ELR (cell line): ENCODE measurements around the gene IFIT5.
"Not testable (repeated sequence)": the region's sequence is repeated elsewhere in the genome, so short reads cannot be mapped to it uniquely, and the experiment has no call there.

Experiments
- DNase-seq: peaks from one replicate; pipeline ENCODE4 v3.0.0-alpha.2; 2015; ENCODE audit warnings: low read depth

IFIT5 gene

DNA sequence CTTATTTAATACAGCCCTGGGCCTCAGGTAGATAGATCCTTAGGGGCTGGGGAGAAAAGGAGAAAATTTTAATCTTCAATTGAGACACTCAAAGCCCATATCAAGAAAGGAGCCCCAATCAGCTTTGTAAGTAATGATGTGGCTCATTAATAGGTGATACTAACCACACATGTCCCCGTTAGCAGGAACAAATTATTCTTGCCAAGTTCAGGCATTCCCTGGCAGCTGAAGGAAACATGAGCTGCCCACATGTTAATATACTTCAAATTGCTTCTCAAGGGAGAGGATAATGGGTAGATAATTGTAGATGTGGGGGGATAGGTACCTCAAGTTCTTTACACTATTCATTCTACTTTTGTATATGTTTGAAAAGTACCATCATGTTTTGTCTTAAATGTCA is 14.5 kb downstream of the IFIT5 start:
- no peak for DNase-seq

DNA sequence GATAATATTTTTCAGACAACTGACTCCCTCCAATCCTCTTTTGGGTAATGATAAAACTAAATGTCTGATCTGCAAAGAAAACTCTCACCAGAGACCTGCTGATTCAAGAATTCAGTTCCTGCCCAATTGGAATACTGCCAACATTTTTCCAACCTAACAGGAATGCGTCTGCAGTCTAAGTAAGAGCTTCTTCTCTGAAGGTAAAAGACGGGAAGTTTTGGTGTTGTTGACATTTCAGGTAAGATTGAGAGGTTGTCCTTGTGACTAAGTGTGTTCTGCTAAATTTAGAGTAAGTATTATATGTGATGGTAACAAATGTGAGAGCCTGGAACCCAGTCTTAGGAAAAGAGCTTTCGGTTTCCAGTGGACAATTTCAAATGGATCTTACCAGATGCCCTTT is 17.6 kb downstream of the IFIT5 start:
- peak; percentile 71 for DNase-seq

DNA sequence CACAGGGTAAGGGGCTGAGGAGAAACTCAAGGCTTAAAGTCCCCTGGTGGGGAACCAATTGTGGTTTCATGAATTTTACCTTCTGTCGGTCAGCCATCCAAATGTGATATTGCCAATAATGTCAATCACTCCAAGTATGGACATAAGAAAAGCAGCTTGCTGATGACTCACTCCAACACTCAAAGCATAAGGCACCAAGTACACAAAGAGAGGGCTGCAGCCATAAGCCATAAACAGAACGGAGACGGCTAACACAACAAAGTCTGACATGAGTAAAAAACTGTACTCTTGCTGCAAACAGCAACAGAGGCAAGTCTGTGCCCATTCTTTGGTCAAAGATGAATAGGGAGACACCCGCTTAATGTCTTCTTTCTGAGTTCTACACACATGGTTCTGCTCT is 24.2 kb downstream of the IFIT5 start:
- no peak for DNase-seq

DNA sequence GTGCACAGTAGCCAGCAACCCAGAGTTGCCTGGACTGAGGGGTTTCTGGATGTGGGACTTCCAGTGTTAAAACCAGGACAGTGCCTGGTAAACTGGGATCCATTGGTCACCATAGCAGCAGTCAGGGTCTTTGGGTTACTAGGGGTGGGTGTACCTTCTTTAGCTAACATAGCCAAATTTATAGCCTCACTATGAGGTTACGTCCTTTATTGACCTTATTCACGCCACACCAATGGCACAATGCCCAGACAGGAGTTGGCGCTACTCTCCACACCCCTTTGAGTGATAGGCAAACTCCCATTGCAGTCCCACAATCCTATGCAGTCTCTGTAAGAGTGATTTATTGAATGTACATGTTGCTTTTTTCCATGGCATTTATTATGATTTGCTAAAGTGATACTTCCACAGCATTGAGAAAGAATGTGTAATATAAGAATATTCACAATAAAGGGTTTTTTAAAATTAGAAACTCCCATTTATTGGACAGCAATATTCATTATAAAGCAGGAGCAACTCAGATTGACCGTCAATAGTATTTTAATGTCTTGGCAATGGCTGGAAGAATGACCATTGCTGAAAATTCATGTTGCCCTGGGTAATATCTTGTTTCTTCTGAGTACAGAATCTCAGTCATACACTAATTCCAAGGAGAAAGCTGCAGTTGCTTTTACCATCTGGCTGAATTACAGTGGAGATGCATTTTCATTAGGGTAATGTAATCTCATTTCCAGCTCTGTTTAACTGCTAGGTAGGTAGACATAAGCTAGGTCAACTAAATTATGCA is 26.1 kb downstream of the IFIT5 start:
- no peak for DNase-seq

DNA sequence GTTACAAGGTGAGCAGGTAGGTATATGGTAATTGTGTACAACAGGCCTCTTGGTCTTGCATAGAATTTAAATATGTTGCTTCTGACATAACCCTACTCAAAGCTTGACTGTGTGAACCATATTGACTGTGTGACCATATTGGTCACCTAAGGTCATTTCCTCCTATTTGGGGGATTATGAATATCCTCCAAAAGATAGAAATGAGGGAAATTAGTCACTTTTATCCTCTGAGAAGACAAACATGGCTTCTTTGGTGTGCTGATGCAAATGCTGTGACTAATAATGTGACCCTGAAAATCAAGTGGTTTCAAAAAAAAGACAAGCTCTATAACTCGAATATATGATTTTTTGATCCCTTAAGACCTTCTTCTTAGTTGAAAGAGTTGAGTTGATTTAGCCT is 27.9 kb downstream of the IFIT5 start:
- no peak for DNase-seq

DNA sequence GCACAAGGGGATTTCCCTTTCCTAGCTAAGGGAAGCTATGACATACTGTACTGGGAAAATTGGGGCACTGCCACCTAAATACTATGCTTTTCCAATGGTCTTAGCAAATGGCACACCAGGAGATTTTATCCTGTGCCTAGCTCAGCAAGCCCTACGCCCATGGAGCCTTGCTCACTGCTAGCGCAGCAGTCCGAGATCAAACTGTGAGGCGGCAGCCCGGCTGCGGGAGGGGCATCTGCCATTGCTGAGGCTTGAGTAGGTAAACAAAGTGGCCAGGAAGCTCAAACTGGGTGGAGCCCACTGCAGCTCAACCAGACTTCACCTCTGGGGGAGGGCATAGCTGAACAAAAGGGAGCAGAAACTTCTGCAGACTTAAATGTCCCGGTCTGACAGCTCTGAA is 30.5 kb downstream of the IFIT5 start:
- not testable (repeated sequence) for DNase-seq

DNA sequence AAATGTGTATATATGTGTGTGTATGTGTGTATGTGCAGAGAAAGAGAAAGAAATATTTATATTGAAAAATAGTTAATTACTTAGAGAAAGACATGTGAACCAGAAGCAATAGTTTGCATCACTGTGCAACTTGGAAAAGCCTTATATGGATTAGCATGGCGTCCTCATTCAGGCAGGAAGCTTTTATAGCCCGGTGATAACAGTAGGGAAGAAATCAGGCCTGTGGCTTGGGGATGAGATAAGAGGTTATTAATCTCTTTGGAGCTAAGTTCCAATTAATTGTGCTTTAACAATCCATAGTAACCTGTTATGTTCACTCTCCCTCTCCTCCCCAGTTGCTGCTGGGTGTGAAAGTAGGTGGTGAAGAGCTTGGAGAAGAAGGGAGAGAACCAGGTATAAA is 36.5 kb downstream of the IFIT5 start:
- no peak for DNase-seq

DNA sequence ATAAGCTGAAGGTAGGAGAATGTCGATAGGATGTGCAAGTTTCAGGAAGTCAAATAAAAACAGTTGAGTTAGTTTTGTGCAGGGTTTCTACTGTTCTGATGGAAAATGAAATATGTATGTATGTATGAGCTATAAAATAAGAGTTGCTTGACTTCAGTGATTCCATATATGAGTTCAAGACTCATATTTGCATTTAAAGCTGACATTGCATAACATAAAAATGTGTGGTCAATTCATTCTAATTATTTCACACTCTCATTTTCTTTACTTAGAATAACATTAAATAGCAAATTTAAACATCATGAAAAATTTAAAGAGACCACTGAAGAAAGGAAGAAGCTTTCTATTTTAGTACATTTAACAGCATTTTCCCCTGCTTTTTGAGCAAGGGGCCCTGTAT is 37.8 kb downstream of the IFIT5 start:
- no peak for DNase-seq

DNA sequence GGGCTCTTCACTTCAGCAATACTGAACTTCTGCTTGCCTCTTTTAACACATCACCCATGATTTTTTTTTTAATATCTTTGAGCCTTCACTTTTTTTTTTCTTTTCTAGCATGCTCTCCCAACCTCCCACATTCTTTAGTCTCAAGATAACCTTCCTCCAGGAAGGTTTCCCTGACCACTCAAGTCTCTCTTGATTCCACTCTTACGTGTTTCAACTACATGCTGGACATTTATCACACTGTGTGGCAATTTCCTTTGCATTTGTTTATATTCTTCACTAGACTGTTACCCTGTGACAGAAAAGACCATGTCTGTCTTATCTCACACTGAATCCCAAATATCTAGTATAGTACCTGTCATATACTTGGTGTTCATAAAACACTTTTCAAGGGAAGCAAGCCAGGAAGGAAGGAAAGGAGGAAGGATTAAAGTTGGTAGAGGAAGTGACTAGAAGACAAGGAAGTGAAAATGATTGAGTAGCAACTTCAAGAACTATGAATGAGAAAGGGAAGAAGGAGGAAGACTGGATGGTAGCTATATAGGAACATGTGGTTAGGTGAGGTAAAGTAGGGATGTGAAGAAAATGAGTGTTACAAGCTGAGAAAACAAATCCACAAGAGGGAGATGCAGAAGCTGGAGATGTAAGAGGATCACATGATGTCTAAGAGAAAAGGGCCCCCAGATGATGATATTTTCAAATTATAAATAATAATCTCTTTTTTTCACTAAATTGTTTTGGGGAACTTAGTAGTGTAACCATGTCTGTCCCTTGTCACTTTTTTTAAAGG is 40.4 kb downstream of the IFIT5 start:
- no peak for DNase-seq

DNA sequence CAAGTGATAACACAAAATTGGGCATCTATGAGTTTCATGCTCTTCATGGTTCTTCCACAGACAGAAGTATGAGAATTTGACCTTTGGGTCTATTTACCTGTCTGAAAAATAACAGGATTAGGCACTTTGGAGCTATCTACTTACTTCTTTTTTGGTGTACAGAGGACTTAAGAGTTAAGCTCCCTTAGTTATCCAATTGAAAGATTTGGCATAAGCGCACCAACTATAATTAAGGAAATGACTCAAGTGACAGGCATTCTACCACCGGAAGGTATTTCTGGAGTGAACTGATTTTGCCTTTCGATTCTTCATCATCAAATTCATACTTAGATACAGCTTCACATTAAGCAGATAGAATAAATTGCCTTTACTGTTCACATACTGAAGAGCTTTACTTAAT is 43.9 kb downstream of the IFIT5 start:
- peak; percentile 82 for DNase-seq

DNA sequence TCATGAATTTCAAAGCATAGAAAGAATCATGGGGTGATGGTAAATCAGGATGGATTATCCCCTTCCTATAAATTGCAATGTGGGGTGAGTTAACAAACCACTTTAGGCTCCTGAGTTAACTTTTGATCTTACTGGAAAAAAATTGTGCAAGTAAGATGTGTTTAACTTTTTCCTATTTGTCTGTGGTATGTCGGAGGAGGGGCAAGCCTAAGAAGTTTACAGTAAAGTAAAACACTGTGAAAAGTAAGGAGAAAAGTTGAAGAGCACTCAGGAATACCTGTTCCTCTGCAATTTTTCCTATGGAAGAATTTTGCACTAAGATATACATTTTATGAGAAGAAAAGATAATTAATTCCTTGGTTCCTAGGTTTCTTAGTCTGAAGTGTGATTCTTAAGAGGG is 44.4 kb downstream of the IFIT5 start:
- no peak for DNase-seq

DNA sequence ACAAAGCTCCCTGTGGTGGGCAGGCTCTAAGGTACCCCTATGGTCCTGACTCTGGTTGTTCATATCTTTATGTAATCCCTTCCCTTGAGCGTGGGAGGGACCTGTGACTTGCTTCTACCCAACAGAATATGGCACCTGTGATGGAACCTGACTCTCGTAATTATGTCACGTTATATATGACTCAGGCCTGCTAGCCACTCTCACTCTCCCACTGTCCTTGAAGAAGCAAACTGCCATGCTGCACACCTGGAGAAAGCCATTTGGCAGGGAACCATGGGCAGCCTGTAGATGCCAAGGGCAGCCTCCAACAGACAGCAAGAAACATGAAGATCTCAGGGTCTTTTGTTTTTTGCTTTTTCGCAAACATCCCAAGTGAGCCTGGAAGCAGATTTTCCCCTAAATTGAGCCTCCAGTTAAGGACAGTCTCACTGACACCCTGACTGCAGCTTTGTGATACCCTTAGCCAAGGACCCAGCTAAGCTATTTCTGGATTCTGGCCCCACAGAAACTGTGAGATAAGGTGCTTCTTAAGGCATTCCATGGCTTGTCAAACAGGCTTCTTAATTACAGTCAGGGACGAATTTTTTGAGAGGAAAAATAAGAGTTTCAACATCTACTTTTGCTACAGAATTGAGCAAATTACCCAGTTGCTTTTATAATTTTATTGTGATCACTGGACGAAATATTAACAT is 49.6 kb downstream of the IFIT5 start:
- DNase-seq: no peak

DNA sequence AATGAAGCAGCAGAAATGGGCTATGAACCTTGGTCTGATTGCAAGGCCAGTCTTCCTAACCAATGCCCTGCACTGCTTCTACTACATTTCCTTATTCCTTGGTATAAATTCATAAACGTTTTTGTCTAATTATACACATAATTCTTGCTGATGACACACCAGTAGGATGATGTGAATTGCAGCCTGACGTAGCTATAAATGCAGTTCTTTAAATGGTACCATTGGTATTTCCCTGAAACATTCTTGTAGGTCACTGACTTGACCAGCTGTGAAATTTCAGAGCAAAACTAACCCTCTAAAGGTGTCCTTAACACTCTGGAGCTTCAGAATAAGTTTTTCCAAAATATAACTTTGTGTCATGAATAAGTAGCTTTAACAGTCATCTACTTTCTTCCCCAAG is 50.8 kb downstream of the IFIT5 start:
- no peak for DNase-seq

DNA sequence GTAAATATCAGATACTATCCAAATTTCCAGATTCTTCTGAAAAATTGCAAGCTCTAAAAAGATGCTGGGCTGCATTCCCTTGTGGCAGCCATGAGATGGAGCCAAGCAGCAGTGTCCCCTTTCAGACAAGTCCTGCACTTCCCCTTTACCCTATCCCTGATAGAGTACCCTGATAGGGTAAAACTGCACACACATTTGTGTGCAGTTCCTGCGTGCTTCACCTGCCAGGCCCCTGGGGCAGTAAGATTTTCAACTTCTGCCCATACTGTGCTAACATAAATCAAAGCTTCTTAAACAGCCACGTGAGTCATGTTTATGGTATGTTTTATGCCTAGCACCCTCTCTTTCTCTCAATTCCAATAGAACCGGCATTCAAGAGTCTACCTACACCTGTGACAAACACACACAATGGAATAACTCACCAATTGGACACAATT is 52.2 kb downstream of the IFIT5 start:
- peak; percentile 78 for DNase-seq

DNA sequence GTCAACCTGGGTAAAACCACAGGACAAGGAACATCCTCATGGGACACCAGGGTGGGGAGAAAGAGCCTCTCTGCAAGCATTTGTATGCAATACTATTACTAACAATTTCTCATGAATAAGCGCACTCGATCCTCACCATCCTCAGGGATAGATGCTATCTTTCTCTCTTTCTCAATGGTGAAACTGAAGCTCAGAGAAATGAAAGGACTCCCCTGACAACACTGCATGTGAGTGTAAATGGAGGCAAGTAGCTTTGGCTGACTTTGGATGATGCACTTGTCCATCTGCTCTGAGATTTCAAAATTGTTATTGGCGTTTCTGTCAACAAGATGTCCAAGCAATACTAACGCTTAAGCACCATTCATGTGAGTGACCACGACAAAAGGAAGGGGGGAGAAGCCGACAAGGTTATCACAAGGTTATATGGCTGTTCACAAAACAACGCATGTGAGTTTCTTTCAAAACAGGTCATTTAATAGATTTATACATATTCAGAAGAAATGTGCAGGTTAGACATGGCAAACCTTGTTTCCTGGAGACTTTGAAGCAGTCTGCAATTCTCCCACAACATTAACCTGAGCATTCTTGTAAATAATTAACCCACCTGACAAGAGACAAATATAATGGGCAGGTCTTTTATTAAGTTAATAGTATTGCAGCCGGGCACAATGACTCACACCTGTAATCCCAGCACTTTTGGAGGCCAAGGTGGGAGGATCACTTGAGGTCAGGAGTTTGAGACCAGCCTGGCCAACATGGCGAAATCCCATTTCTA is 54.0 kb downstream of the IFIT5 start:
- DNase-seq: no peak

DNA sequence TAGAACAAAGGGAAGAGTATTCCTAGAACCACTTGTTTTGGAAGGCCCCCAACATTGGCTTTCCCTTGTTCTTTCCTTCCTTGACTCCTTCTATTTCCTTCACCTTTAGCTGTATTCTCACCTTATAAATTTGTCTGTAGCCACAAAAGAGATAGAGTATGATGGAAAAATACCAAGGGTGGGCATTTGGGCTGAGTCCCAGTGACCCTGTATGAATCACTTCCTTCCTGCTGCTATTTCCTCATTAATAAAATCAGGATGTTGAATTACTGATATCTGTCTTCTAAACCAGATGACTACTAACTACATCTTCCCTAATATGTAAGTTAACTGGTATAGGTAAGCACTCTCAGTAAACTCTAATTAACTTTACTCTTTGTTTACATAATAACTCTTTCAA is 55.1 kb downstream of the IFIT5 start:
- peak; percentile 32 for DNase-seq
